ENCODE data around the gene RASA1.

DNA sequence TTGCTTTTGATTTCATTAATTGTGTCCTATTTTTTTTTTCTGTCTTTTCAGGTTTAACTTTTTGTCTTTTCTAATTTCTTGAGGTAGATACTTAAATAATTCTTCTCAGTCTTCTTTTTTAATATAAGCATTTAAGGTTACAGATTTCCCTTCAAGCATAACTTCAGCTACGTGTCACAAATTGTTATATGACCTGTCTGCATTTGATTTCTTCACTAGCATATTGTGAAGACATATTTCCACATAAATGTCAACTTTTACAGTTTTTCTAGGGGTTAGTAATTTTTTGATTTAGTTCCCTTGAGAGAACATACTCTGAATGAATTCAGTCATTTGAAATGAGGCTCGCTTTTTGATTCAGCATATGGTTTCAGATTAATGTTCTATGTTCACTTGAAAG is 35.6 kb downstream of the RASA1 start:
- TF ChIP-seq POLR2A (IDR thresholded peaks at IDR 0.05) = no peak
- TF ChIP-seq, protein P1, sequence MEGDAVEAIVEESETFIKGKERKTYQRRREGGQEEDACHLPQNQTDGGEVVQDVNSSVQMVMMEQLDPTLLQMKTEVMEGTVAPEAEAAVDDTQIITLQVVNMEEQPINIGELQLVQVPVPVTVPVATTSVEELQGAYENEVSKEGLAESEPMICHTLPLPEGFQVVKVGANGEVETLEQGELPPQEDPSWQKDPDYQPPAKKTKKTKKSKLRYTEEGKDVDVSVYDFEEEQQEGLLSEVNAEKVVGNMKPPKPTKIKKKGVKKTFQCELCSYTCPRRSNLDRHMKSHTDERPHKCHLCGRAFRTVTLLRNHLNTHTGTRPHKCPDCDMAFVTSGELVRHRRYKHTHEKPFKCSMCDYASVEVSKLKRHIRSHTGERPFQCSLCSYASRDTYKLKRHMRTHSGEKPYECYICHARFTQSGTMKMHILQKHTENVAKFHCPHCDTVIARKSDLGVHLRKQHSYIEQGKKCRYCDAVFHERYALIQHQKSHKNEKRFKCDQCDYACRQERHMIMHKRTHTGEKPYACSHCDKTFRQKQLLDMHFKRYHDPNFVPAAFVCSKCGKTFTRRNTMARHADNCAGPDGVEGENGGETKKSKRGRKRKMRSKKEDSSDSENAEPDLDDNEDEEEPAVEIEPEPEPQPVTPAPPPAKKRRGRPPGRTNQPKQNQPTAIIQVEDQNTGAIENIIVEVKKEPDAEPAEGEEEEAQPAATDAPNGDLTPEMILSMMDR (IDR thresholded peaks at IDR 0.05) = no peak
